Activated naive CD8-positive, alpha-beta T cell (primary cell): ENCODE results near the gene RAB25.

Experiments used
- H3K27ac Mint-ChIP-seq: one replicate; pipeline ENCODE4 v1.8.0; 2021; ENCODE audit warnings: mixed read lengths
- H3K27me3 Mint-ChIP-seq: one replicate; pipeline ENCODE4 v1.8.0; 2021; ENCODE audit warnings: mixed read lengths
- H3K36me3 Mint-ChIP-seq: one replicate; pipeline ENCODE4 v1.8.0; 2021; ENCODE audit warnings: mixed read lengths
- H3K4me1 Mint-ChIP-seq: one replicate; pipeline ENCODE4 v1.8.0; 2021; ENCODE audit warnings: low read depth, mixed read lengths
- H3K4me3 Mint-ChIP-seq: one replicate; pipeline ENCODE4 v1.8.0; 2021; ENCODE audit warnings: mild to moderate bottlenecking, mixed read lengths
- H3K9me3 Mint-ChIP-seq: one replicate; pipeline ENCODE4 v1.8.0; 2021; ENCODE audit warnings: low read depth, mixed read lengths

Gene RAB25

GRCh38 chr1:156097499-156098178 is 36.7 kb downstream of the RAB25 start:
- peak overlapping the region; percentile 51 for H3K4me3 Mint-ChIP-seq
- no peaks in the 10 kb centered on the region for H3K9me3 Mint-ChIP-seq
- peaks cover 40% of the 10 kb centered on the region for H3K4me1 Mint-ChIP-seq
- H3K36me3 Mint-ChIP-seq = no peaks in the 10 kb centered on the region
- peak overlapping the region; percentile 86 for H3K27ac Mint-ChIP-seq
- H3K27me3 Mint-ChIP-seq = no peaks in the 10 kb centered on the region

GRCh38 chr1:156098784-156099183 is 37.8 kb downstream of the RAB25 start:
- H3K9me3 Mint-ChIP-seq = no peaks in the 10 kb centered on the region
- H3K4me3 Mint-ChIP-seq = no peak overlapping the region

GRCh38 chr1:156099282-156099681 is 38.3 kb downstream of the RAB25 start:
- Mint-ChIP-seq H3K36me3 (no peaks in the 10 kb centered on the region), H3K27ac (no peak overlapping the region), H3K27me3 (no peaks in the 10 kb centered on the region), H3K4me1 (peaks cover 55% of the 10 kb centered on the region), H3K9me3 (no peaks in the 10 kb centered on the region), H3K4me3 (no peak overlapping the region)

More at GRCh38 chr1:156098784-156099183, 37.8 kb downstream of the RAB25 start:
- Mint-ChIP-seq H3K4me1 (peaks cover 50% of the 10 kb centered on the region), H3K27me3 (no peaks in the 10 kb centered on the region), H3K27ac (peak overlapping the region; percentile 86), H3K36me3 (no peaks in the 10 kb centered on the region)

- H3K27ac Mint-ChIP-seq = no peak overlapping the region
Measured at GRCh38 chr1:156100205-156100995, 39.4 kb downstream of the RAB25 start.

GRCh38 chr1:156101880-156102279 is 40.9 kb downstream of the RAB25 start:
- Mint-ChIP-seq H3K27ac (no peak overlapping the region), H3K4me1 (peaks cover 64% of the 10 kb centered on the region), H3K4me3 (no peak overlapping the region), H3K27me3 (no peaks in the 10 kb centered on the region), H3K9me3 (no peaks in the 10 kb centered on the region), H3K36me3 (no peaks in the 10 kb centered on the region)

More at GRCh38 chr1:156100205-156100995, 39.4 kb downstream of the RAB25 start:
- Mint-ChIP-seq H3K9me3 (no peaks in the 10 kb centered on the region), H3K36me3 (no peaks in the 10 kb centered on the region), H3K4me1 (peaks cover 65% of the 10 kb centered on the region), H3K4me3 (no peak overlapping the region), H3K27me3 (no peaks in the 10 kb centered on the region)

GRCh38 chr1:156102633-156103511 is 41.9 kb downstream of the RAB25 start:
- H3K27me3 Mint-ChIP-seq = no peaks in the 10 kb centered on the region
- peaks cover 62% of the 10 kb centered on the region for H3K4me1 Mint-ChIP-seq
- H3K4me3 Mint-ChIP-seq = no peak overlapping the region
- H3K27ac Mint-ChIP-seq = peak overlapping the region; percentile 10
- H3K9me3 Mint-ChIP-seq = no peaks in the 10 kb centered on the region
- no peaks in the 10 kb centered on the region for H3K36me3 Mint-ChIP-seq

- H3K36me3 Mint-ChIP-seq = no peaks in the 10 kb centered on the region
- no peaks in the 10 kb centered on the region for H3K27me3 Mint-ChIP-seq
- no peaks in the 10 kb centered on the region for H3K9me3 Mint-ChIP-seq
- peaks cover 59% of the 10 kb centered on the region for H3K4me1 Mint-ChIP-seq
- no peak overlapping the region for H3K27ac Mint-ChIP-seq
- peak overlapping the region; percentile 12 for H3K4me3 Mint-ChIP-seq
Measured at GRCh38 chr1:156103521-156103947, 42.6 kb downstream of the RAB25 start.

GRCh38 chr1:156104065-156104810 is 43.3 kb downstream of the RAB25 start:
- no peaks in the 10 kb centered on the region for H3K36me3 Mint-ChIP-seq
- H3K4me1 Mint-ChIP-seq = peaks cover 58% of the 10 kb centered on the region
- H3K4me3 Mint-ChIP-seq = peak overlapping the region; percentile 12

GRCh38 chr1:156104861-156105832 is 44.2 kb downstream of the RAB25 start:
- Mint-ChIP-seq H3K4me3 (peak overlapping the region; percentile 77), H3K27ac (peak overlapping the region; percentile 87), H3K9me3 (no peaks in the 10 kb centered on the region), H3K27me3 (no peaks in the 10 kb centered on the region), H3K4me1 (peaks cover 62% of the 10 kb centered on the region), H3K36me3 (no peaks in the 10 kb centered on the region)

More at GRCh38 chr1:156104065-156104810, 43.3 kb downstream of the RAB25 start:
- H3K9me3 Mint-ChIP-seq = no peaks in the 10 kb centered on the region
- no peaks in the 10 kb centered on the region for H3K27me3 Mint-ChIP-seq
- peak overlapping the region; percentile 67 for H3K27ac Mint-ChIP-seq

- peak overlapping the region; percentile 90 for H3K27ac Mint-ChIP-seq
- H3K9me3 Mint-ChIP-seq = no peaks in the 10 kb centered on the region
- peaks cover 54% of the 10 kb centered on the region for H3K4me1 Mint-ChIP-seq
- peak overlapping the region; percentile 64 for H3K4me3 Mint-ChIP-seq
- H3K27me3 Mint-ChIP-seq = no peaks in the 10 kb centered on the region
- H3K36me3 Mint-ChIP-seq = no peaks in the 10 kb centered on the region
Measured at GRCh38 chr1:156106624-156107488, 45.9 kb downstream of the RAB25 start.

GRCh38 chr1:156108057-156108456 is 47.1 kb downstream of the RAB25 start:
- H3K4me1 Mint-ChIP-seq = peaks cover 51% of the 10 kb centered on the region
- no peaks in the 10 kb centered on the region for H3K9me3 Mint-ChIP-seq
- H3K4me3 Mint-ChIP-seq = no peak overlapping the region
- no peaks in the 10 kb centered on the region for H3K36me3 Mint-ChIP-seq
- peak overlapping the region; percentile 6 for H3K27ac Mint-ChIP-seq
- H3K27me3 Mint-ChIP-seq = no peaks in the 10 kb centered on the region

- no peaks in the 10 kb centered on the region for H3K36me3 Mint-ChIP-seq
- H3K4me1 Mint-ChIP-seq = peaks cover 49% of the 10 kb centered on the region
- no peak overlapping the region for H3K27ac Mint-ChIP-seq
- no peaks in the 10 kb centered on the region for H3K27me3 Mint-ChIP-seq
- no peaks in the 10 kb centered on the region for H3K9me3 Mint-ChIP-seq
- no peak overlapping the region for H3K4me3 Mint-ChIP-seq
Measured at GRCh38 chr1:156108664-156109241, 47.8 kb downstream of the RAB25 start.
